HepG2 (cell line): Measurements from ENCODE around the gene FNDC3B. TPM values are rescaled to one million over a fixed set of nuclear protein-coding genes. Genes with fewer than 3 reads are reported as not detected.

Experiments
- AFF4 ChIP-seq: sonication (generic); formaldehyde crosslinking; IDR thresholded peaks from 2 replicates; pipeline ENCODE4 v1.4.0; 2020; ENCODE audit warnings: missing genetic modification reagents
- ASH2L ChIP-seq: fragments of 300-600, 200-600 bp; sonication (generic); IDR thresholded peaks from 2 replicates; pipeline ENCODE4 v1.7.0; 2017; ENCODE audit warnings: low read depth, mild to moderate bottlenecking, moderate library complexity, mixed read lengths, low read length; ENCODE audit not compliant: insufficient read length
- ATF2 ChIP-seq: sonication (generic); formaldehyde crosslinking; IDR thresholded peaks from 2 replicates; pipeline ENCODE4 v1.4.0; 2020; ENCODE audit warnings: missing genetic modification reagents
- CCDC6 ChIP-seq: sonication (generic); formaldehyde crosslinking; IDR thresholded peaks from 2 replicates; pipeline ENCODE4 v1.8.1; 2022; ENCODE audit warnings: mild to moderate bottlenecking, missing genetic modification reagents, moderate library complexity
- ELF3 ChIP-seq: IDR thresholded peaks from 2 replicates; pipeline ENCODE4 v1.6.1; 2016; ENCODE audit warnings: missing genetic modification reagents, missing compliant biosample characterization
- FOSL1 ChIP-seq: sonication (generic); formaldehyde crosslinking; IDR thresholded peaks from 2 replicates; pipeline ENCODE4 v1.9.0; 2021; ENCODE audit warnings: missing genetic modification reagents, borderline replicate concordance
- FOXA1 ChIP-seq, 2 experiments: fragments of 450-650 bp in 1 of 2; sonication (generic) in 1 of 2; formaldehyde crosslinking in 1 of 2; IDR thresholded peaks; 2 replicates each; pipeline versions ENCODE4 v1.4.0 to v1.6.1; 2016 to 2020; ENCODE audit warnings: missing genetic modification reagents in 1 of 2
- IKZF5 ChIP-seq: IDR thresholded peaks from 2 replicates; pipeline ENCODE4 v1.6.1; 2018; ENCODE audit warnings: missing genetic modification reagents, mild to moderate bottlenecking, missing compliant biosample characterization
- IRX3 ChIP-seq: sonication (generic); formaldehyde crosslinking; IDR thresholded peaks from 2 replicates; pipeline ENCODE4 v1.8.1; 2023; ENCODE audit warnings: mild to moderate bottlenecking, low read depth, missing genetic modification reagents, borderline replicate concordance
- MBNL3 ChIP-seq: fragments of 250-450 bp; sonication (Bioruptor Pico); conservative IDR thresholded peaks from 2 replicates; pipeline ENCODE4 v1.8.0; 2022; ENCODE audit warnings: mild to moderate bottlenecking, inconsistent platforms
- TBP ChIP-seq: sonication (generic); formaldehyde crosslinking; IDR thresholded peaks from 2 replicates; pipeline ENCODE4 v1.5.0; 2020; ENCODE audit warnings: missing genetic modification reagents
- THYN1 ChIP-seq: sonication (generic); formaldehyde crosslinking; IDR thresholded peaks from 2 replicates; pipeline ENCODE4 v1.8.1; 2023; ENCODE audit warnings: low read depth, mild to moderate bottlenecking, moderate library complexity, missing genetic modification reagents, borderline replicate concordance
- ZFP90 ChIP-seq: sonication (generic); formaldehyde crosslinking; IDR thresholded peaks from 2 replicates; pipeline ENCODE4 v1.8.0; 2022; ENCODE audit warnings: missing genetic modification reagents, mild to moderate bottlenecking, inconsistent platforms, borderline replicate concordance
- ZNF609 ChIP-seq: sonication (generic); formaldehyde crosslinking; IDR thresholded peaks from 2 replicates; pipeline ENCODE4 v1.4.0; 2020; ENCODE audit warnings: mild to moderate bottlenecking, missing genetic modification reagents, borderline replicate concordance
- ZNF780A ChIP-seq: sonication (generic); formaldehyde crosslinking; IDR thresholded peaks from 2 replicates; pipeline ENCODE4 v1.8.0; 2022; ENCODE audit warnings: mild to moderate bottlenecking, missing genetic modification reagents, moderate library complexity
- ZNF782 ChIP-seq: sonication (generic); formaldehyde crosslinking; IDR thresholded peaks from 2 replicates; pipeline ENCODE4 v1.4.0; 2020; ENCODE audit warnings: missing genetic modification reagents, mild to moderate bottlenecking, borderline replicate concordance
- polyA plus RNA-seq, 8 experiments: library from polyadenylated mRNA; depleted of rRNA in 3 of 8; stranded (reverse) in 7 of 8; unstranded in 1 of 8; fragments of >200 nt; fragmentation: Illumina TruSeq in 4 of 8; extraction: Trizol in 4 of 8; gene quantifications; 2 replicates each; pipeline versions ENCODE4 v1.2.1 to v1.2.3, GENCODE V29; 2011 to 2016; ENCODE audit warnings: low read depth in 4 of 8, missing spikeins in 1 of 8, mixed read lengths in 1 of 8; ENCODE audit not compliant: insufficient read depth in 1 of 8
- total RNA-seq, 5 experiments: library from RNA; depleted of rRNA; stranded (reverse); fragments of >200 nt; fragmentation: Illumina TruSeq; extraction: Trizol; gene quantifications; 2 replicates each; pipeline ENCODE4 v1.2.3, GENCODE V29; 2016; ENCODE audit warnings: low read depth in 1 of 5

The FNDC3B gene
- total and polyA plus RNA-seq, 2 of the 13 experiments (the other 11 are each of a cell fraction or from before 2014, with no cell fraction given): 74.8 to 103 TPM

- TF ChIP-seq ATF2 (CRISPR knock-in tag) (no peak; the same call in 1 of the 2 replicates), ZNF609 (CRISPR knock-in tag) (peak; percentile 75; the same call in 1 of the 2 replicates), ZNF782 (CRISPR knock-in tag) (no peak), MBNL3 (CRISPR knock-in tag) (no peak), TBP (CRISPR knock-in tag) (no peak), FOXA1 (IDR thresholded peaks at IDR 0.05) (no peak), FOXA1 (CRISPR knock-in tag; IDR thresholded peaks at IDR 0.05) (peak; percentile 90), CCDC6 (0 out of 2 replicates have a peak, but pooled peaks have one; percentile 43), ZNF780A (CRISPR knock-in tag) (no peak), IRX3 (no peak), THYN1 (CRISPR knock-in tag) (no peak), ZFP90 (CRISPR knock-in tag) (no peak), ASH2L (peak; percentile 41), AFF4 (peak; percentile 86; the same call in 1 of the 2 replicates), FOSL1 (no peak), IKZF5 (peak; percentile 90), ELF3 (CRISPR knock-in tag) (no peak; the same call in 1 of the 2 replicates)
These were observed 59.5 kb downstream of the FNDC3B start (continued) for GRCh38 chr3:172098698-172099494.
